HS-27A (cell line): ENCODE measurements around the gene ATF5.
"Not testable (repeated sequence)": the region's sequence is repeated elsewhere in the genome, so short reads cannot be mapped to it uniquely, and the experiment has no call there.

Experiments
- DNase-seq: peaks from one replicate; pipeline ENCODE4 v3.0.0-alpha.2; 2012; ENCODE audit warnings: low read depth, missing footprints

Gene ATF5

DNA sequence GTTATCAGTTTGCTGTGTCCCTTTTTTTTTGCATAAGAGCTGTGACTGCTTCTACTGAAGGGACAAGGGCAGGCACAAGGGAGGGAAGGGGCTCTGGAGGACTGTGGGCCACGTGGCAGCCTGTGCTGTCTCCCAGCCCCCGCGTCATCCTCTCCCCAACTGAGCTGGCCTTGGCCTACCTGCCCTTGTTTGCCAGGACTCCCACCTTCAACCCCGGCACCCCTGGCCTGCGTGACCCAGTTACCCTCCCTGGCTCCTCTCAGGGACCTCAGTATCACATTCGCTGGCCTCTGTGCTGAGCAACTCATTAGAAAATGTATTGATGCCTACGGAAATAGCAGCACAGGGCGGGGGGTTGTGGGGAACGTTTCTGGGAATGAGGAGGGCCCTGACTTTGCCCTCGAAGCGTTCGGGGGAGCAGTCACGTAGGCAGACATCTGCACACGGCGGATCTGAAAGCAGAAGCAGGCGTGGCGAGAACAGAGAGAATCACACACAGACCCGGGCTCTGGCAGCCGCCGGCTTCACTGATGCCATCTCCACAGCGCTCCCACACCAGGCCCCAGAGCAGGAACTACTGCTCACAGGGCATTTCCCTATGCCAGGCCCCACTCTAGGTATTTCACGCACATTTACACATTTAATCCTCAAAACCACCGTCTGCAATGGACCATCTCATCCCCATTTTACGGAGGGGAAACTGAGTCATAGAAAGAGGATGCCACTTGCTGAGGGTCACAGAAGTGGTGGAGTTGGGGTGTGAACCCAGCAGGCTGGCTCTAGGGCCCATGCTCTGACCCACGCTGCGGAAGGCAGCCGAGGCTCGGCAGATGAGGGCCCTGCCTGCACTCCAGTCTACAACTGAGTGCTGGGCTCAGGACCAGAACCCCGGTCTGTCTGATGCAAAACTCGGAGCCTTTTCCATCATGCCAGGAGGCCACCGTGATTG is 5.7 kb upstream of the ATF5 start:
- DNase-seq, result no peak

DNA sequence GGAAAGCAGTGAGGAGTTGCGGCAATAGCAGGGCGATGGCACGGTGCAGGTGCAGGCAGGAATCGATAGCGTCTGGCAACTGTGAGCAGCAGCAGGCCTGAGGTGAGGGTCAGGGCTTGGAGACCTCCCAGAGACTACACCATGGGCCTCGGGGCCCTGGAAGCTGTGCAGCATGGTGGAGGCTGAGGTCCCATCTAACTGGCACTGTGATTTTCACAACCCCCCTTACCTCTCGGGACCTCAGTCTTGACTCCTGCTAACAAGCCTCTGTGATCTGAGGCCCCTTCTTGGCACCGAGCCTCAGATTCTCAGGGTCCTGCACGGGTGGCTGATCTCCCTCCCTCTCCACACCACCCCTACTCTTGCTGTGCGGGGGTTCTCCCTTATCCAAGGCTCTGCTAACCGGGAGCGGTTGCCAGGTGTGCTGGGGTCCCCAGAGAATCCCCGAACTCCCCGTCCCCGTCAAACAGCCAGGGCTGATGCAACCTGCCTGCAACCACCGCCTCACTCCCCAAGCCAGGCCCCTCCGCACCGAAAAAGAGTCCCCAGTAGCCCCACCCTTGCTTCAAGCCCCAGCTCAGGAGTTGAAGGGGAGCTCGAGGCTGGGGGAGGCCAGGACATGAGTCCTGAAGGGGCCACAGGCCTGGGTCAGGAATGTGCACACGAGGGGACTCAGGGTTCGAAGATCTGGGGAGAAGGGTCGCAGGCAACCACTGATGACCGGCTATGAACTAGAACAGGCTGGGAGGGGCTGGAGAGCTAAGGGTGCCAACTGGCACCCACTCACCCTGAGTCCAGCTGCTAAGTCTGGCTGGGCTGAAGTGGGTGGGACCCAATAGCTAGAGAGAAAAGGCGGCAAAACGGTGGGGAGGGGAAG is 4.8 kb upstream of the ATF5 start:
- DNase-seq, result no peak

DNA sequence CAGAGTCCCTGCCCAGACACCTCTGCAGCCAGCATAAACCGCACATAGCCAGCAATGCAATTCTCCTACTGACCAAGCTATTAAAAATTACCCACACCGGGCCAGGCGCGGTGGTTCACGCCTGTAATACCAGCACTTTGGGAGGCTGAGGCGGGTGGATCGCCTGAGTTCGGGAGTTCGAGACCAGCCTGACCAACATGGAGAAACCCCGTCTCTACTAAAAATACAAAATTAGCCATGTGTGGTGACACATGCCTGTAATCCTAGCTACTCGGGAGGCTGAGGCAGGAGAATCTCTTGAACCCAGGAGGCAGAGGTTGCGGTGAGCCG is 4.2 kb upstream of the ATF5 start:
- DNase-seq, result not testable (repeated sequence)

GRCh38 chr19:49925486-49925885 is 3.5 kb upstream of the ATF5 start:
- DNase-seq, result no peak

- DNase-seq, result no peak
Observed at GRCh38 chr19:49926515-49926914, 2.5 kb upstream of the ATF5 start.

GRCh38 chr19:49927526-49928264 is 1.3 kb upstream of the ATF5 start:
- no peak for DNase-seq

DNA sequence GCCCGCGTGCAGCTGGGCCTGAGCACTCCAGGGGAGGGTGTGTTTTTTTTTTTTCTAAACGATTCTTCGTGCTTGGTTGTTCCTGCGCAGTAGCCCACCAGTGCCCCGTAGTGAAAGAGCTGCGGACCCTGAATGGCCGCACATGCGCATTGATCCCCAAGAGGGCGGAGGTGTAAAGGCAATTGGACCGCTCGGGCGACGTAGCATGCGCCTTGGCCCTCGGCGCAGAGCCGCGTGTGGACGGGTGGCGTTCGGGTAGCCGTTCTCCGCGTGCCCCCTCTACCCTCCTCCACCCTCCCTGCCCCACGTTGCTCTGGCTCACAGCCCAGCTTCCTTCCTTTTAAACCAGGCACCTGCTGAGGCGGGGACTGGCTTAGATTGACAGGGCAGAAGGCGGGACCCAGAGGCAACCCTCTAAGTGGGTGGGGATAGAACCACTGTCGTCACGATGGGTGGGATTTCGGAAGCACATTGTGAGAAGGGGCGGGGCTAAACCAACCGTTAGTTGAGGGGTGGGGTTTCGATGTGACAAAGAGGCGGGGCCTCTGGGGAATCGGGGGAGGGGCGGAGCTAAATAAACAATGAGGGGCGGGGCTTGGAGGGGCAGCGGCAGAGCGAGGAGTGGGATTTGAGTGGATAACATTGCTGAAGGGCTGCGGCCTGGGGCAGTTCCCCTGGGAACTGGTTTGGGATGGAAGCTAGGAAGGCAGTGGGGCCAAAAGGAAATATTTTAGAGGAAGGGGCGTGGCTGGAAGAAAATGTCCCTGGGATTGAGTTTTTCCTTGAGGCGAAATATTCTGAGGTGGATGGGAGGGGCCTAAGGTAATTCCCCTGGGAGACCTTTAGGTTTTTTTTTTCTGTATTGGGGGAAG is 842 bp downstream of the ATF5 start:
- peak; percentile 99 for DNase-seq

- DNase-seq, result no peak
Observed at GRCh38 chr19:49930483-49931011, 1.5 kb downstream of the ATF5 start.

DNA sequence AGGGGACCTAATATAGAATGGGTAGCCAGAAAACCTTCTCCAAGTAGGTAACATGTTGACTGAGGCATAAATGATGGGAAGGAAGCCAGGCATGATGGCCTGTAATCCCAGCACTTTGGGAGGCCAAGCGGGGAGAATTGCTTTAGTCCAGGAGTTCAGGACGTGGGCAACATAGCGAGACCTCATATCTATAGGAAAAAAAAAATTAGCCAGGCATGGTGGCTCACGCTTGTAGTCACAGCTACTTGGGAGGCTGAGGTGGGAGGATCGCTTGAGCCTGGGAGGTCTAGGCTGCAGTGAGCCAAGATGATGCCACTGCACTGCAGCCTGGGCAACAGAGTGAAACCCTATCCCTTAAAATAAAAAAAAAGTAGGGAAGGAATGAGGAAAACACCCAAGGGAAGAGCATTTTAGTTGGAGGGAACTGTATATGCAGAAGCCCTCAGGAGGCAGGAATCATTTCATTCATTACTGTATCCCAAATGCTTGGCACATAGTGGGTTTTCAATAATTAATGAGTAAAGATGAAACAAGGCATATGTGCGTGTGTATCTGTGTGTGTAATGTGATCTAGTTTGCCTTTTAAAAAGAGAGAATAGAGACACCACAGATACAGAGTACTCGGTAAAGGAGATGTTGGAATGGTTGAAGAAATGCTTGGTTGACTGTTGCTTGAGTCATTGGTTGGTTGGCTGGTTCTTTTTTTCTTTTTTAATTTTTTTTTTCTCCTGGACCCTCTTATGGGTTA is 2.5 kb downstream of the ATF5 start:
- no peak for DNase-seq

DNA sequence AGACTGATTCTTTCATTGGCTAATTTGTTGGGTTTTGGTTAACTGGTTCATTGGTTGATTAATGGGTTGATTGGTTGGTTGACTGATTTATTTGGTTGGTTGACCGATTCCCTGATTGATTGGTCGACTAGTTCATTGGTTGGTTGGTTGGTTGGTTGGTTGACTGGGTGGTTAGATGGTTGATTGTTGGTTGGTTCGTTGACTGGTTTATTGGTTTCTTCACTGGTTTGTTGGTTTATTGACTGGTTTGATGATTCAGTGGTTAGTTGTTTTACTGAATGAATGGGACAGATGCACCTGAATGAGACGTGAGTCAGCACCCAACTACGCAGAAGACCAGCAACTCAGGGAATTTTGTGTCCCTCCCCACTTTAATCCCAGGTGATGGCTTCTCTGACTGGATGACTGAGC is 3.0 kb downstream of the ATF5 start:
- DNase-seq, result no peak

DNA sequence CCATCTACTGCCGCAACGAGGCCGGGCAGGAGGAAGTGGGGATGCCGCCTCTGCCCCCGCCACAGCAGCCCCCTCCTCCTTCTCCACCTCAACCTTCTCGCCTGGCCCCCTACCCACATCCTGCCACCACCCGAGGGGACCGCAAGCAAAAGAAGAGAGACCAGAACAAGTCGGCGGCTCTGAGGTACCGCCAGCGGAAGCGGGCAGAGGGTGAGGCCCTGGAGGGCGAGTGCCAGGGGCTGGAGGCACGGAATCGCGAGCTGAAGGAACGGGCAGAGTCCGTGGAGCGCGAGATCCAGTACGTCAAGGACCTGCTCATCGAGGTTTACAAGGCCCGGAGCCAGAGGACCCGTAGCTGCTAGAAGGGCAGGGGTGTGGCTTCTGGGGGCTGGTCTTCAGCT is 3.7 kb downstream of the ATF5 start:
- DNase-seq, result no peak

DNA sequence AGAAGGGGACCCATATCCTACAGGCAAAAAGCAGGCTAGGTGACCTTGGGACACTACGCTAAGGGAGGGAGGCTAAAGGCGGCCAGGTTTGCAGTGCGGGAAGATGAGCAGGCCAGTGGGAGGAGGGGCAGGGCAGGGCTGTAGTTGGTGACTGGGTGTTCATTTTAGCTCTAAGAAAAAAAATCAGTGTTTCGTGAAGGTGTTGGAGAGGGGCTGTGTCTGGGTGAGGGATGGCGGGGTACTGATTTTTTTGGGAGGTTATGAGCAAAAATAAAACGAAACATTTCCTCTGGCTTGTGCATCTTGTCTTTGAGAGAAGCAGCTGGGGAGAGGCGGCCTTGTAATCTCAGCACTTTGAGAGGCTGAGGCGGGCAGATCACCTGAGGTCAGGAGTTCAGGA is 4.6 kb downstream of the ATF5 start:
- no peak for DNase-seq

DNA sequence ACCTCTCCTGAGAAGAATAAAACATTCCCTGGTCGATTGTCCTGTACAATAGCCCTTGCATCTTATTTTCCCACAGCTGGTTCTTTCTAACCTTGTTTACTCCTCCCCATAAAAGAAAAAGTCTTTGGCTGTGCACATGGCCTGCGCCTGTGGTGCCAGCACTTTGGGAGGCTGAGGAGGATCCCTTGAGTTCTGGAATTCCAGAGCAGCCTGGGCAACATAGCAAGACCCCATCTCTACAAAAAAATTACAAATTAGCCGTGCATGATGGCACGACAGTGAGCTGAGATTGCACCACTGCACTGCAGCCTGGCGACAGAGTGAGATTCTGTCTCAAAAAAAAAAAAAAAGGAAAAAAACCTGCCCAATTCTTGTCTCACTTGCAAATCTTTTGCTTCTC is 7.5 kb downstream of the ATF5 start:
- no peak for DNase-seq

DNA sequence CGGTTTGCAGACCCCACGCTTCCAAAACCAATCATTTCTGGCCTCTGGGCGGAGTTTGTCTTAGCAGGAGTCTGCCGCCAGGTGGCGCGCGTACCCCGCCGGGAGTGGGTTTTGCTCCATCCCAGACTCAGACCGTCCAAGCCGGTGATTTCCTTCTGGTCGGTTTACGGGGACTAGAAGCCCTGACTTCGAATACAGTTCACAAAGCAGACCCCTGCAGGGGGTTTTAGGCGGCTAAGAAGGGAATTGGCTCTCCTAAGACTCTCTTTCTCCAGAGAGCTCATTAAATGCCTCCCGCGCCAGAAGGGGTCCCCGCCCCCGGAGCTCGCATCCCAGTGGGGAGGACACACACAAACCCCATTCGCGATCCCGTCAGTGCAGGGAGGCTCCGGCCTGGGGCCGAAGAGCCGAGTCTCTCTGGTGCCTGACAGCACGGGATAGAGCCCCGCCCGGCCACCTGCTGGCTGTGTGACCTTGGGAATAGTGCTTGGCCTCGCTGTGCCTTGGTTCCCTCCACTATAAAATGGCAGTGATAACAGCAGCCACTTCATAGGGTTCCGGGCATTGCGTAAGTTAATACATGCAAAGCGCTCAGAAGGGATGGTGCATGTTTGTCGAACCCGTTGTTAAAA is 8.9 kb downstream of the ATF5 start:
- peak; percentile 41 for DNase-seq

GRCh38 chr19:49938662-49939061 is 9.7 kb downstream of the ATF5 start:
- DNase-seq, result no peak

GRCh38 chr19:49939721-49940481 is 10.9 kb downstream of the ATF5 start:
- DNase-seq, result no peak

- no peak for DNase-seq
Observed at GRCh38 chr19:49940482-49940791, 11.4 kb downstream of the ATF5 start.

- DNase-seq, result not testable (repeated sequence)
Observed at GRCh38 chr19:49944567-49944966, 15.6 kb downstream of the ATF5 start.

GRCh38 chr19:49946415-49946814 is 17.4 kb downstream of the ATF5 start:
- DNase-seq, result no peak
